ENCODE measurements around the gene HERC3.
A peak's percentile ranks its signal among the peaks of the same experiment; 100 is the strongest.

HERC3 gene

GRCh38 chr4:88660446-88661294, 68.4 kb downstream of the HERC3 start:
- no peak for DNase-seq (ENCODE audit: low spot score)

DNA sequence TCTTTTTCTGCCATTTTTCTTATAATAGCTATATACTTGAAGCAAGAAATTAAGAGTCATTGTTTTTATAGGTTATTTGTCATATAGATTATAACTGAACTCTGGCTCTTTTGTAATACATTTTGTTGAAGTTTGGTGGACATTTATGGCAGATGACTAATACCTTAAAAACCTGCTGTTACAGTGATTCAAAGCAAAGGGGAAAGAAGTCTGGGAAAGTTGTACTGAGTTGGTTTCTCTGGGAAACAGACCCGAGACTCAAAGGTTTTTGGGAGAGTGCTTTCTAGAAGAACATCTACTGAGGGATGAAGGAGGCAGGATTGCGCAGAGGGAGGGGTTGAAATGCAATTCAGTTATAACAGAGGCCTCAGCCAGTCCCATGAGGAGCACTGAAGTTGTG, 69.5 kb downstream of the HERC3 start:
- peak; percentile 21 for DNase-seq (ENCODE audit: low spot score)

DNA sequence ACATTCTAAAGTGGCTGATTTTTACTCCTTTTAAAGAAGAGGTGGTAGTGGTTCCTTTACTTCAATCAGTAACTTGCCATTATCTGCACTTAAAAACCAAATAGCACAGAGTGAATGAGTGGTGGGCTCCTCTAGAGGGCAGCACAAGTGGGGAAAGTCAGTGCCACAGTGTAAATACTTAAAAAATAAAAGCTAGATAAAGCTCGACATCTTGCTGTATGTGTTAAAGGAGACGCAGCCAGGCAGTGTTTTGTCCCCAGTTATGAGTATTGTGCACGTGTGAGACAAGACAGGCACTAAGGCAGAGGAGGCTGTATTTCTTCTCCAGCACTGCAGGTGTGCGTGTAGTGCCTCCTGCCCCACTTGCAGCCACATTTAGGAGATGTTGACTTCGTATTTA, 80.7 kb downstream of the HERC3 start:
- peak; percentile 6 for DNase-seq (ENCODE audit: low spot score)

DNA sequence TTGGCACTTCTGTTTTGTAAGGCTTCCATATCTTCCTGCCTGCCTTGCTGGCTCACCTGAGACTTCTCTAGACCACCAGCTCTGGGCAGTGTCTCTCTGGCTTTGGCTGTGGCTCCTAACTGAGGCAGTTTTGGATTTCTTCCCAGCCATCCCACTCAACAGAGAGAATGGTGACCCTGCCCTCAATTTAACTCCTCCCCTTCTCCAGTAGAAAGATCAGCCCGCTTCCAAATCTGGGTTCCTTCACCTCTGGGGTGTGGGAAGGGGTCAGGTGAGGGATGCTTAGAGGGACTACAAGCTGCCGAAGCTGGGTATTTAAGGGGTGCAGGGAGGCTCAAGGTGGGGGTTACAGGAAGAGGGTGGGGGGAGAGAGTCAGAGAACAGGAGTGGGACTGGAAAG, 81.6 kb downstream of the HERC3 start:
- DNase-seq (ENCODE audit: low spot score): no peak

GRCh38 chr4:88674565-88674964, 82.3 kb downstream of the HERC3 start:
- DNase-seq (ENCODE audit: low spot score): no peak

DNA sequence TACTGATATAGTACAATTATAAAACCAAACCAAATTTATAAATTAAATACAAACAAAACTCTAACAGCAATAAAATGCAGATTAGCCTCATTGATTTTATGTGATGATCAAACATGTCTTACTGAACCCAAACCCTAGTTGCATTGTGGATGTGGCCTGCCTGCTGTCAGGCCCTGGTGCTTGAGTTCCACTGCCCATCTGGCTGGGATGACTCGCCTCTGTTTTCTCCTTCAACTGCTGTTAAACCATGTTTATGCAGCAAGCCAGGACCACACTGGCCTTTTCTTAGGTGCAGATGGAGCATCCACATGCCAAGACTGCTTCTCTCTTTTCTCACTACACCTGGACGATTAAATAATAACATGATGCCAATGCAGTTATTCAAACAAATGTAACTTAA, 82.7 kb downstream of the HERC3 start:
- DNase-seq (ENCODE audit: low spot score): peak; percentile 48

DNA sequence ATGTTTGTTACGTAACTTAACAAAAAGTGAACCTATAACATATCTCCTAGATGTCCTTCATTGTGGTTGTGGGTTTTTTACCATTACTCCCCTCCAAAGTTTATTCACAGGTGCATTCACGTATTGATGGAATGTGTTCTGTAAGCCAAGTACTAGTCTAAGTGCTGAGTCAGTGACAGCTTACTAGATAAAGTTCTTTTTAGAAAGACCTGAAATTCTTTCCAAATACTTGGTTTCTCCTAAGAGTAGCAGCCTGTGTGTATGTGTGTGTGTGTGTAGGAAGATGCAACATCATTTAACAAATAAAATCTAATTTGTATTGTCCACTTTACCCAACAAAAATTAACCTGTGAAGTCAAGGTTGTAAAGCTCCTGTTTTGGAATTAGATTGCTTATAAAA, 83.3 kb downstream of the HERC3 start:
- no peak for DNase-seq (ENCODE audit: low spot score)

- DNase-seq (ENCODE audit: low spot score): no peak
Observed at GRCh38 chr4:88681209-88681608, 88.9 kb downstream of the HERC3 start.

- DNase-seq (ENCODE audit: low spot score): no peak
Observed at GRCh38 chr4:88690355-88690754, 98.1 kb downstream of the HERC3 start.

DNA sequence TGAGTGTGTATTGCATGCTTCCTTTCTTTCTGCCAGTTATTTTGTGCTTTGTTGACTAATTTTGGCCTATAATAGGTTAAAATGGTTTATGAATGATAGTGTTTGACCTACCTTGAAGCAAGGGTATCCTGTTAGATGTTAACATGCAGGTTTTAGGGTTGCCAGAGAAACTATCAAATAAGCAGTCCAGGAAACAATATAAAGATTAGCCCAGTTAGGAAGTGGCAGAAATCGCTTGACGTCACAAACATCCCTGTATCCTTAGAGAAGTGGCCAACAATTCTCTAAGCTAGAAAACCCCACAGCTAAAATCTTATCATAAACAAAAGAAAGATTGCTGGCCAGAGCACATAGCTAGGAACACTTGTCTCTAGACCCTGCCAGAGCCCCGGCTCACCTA, 101.5 kb downstream of the HERC3 start:
- no peak for DNase-seq (ENCODE audit: low spot score)

DNA sequence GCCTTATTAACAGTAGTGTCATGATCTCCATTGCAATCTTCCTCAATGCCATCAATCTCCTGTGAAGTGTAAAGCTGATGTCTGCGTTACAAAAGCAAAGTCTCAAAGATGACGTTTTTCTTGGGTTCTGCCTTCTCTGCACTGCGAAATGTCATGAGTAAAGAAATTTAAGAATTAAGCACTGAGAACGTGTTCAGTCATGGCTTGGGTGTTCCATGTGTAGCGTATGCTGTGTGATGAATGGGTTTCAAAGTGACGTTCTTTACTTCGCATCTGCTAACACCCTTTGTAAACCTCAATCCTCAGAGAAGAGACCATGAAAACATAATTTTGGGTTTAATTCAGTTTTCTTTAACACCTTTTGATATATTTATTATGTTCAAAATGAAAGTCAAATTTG, 104.3 kb downstream of the HERC3 start:
- DNase-seq (ENCODE audit: low spot score): no peak

DNA sequence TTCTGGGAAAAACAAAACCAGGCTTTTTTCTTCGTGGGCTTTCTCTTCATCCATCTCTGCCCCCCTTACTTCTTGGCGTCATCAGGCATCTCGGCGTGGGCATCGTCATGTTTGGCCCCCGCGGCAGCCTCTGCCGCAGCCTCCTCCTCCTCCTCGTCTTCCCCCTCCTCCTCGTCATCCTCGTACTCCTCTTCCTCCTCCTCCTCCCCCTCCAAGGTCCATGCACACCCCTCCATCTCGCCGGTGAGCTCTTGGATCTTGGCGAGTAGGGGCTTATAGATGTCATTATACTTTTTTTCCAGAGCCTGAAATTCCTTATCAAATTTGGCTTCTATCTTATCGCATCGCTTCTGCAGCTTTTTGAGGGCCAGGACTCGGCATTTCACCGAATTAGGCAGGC, 104.9 kb downstream of the HERC3 start:
- peak; percentile 12 for DNase-seq (ENCODE audit: low spot score)

- peak; percentile 72 for DNase-seq (ENCODE audit: low spot score)
Observed at GRCh38 chr4:88697588-88698329, 105.5 kb downstream of the HERC3 start, which contains the start of gene NAP1L5. Gene NAP1L5, minus strand, starts transcription at chr4:88697829. Its CDS starts 75 bp downstream, at chr4:88697754.

DNA sequence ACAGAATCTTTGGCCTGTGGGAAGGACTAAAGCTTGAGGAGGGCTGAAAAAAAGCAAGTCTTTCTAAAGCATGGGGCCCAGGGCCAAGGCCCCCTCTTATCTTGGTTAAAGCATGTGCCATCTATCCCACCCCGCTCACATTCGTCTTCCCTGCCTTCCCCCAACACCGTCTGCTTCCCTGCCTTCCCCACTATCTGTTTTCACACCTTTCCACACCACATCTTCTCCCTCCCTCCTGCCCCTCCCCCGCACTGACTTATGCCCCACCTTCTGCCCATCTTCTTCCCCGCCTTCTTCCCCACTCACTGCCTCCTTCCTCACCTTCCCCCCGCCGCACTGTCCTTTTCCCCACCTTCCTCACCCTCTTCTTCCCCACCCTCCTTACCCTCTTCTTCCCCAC, 106.2 kb downstream of the HERC3 start:
- DNase-seq (ENCODE audit: low spot score): no peak

GRCh38 chr4:88702782-88703181, 110.5 kb downstream of the HERC3 start:
- no peak for DNase-seq (ENCODE audit: low spot score)

GRCh38 chr4:88705223-88705622, 112.9 kb downstream of the HERC3 start:
- DNase-seq (ENCODE audit: low spot score): no peak

- DNase-seq (ENCODE audit: low spot score): peak; percentile 56
Observed at GRCh38 chr4:88705805-88706492, 113.7 kb downstream of the HERC3 start.

GRCh38 chr4:88706574-88706973, 114.3 kb downstream of the HERC3 start:
- peak; percentile 49 for DNase-seq (ENCODE audit: low spot score)

DNA sequence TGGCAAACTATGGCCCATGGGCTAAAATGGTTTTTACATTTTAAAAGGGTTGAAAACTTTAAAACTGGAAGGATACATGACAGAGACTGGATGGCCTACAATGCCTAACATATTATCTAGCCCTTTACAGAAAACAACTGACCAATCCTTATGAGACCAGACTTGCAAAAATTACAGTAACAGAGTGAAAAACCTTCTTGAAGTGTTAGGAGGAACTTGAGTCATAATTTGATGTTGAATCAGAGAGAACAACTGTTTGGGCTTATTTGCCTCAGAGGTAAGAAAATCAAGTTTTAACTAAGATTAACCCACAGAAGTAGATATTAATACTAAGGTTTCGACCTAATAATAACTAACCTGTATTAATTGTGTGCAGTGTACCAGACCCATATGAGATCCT, 117.7 kb downstream of the HERC3 start:
- no peak for DNase-seq (ENCODE audit: low spot score)

- DNase-seq (ENCODE audit: low spot score): no peak
Observed at GRCh38 chr4:88713782-88714181, 121.5 kb downstream of the HERC3 start.

DNA sequence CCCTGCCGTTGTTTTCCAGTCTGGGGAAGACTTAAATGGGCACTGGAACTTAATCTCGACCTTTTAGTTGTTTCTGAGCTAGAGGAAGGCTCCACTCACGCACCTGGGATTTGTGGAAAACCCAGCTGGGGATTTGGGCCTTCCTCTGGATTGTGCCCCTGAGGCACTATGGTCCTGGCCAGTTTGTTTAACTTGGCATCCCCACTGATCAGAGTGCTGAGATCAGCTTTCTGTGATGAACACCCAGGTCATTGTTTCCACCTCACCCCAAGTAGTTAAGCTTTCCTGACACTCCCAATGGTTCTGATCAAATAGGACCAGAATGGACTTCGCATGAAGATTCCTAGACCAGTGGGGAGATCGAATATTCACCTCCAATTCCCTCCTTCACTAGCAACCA, 125.8 kb downstream of the HERC3 start:
- no peak for DNase-seq (ENCODE audit: low spot score)

- no peak for DNase-seq (ENCODE audit: low spot score)
Observed at GRCh38 chr4:88719381-88719780, 127.1 kb downstream of the HERC3 start.
